AG08396 (cell line): ENCODE results near the gene WNT11.
A peak's percentile ranks its signal among the peaks of the same experiment; 100 is the strongest.

Experiments used
- DNase-seq: peaks from one replicate; pipeline ENCODE4 v3.0.0; 2012; ENCODE audit warnings: low spot score, mixed read lengths

WNT11 gene

GRCh38 chr11:76237914-76238313, 31.6 kb upstream of the WNT11 start:
- no peak for DNase-seq

- no peak for DNase-seq
These were observed 30.8 kb upstream of the WNT11 start for GRCh38 chr11:76237000-76237649.

- DNase-seq = peak; percentile 56
These were observed 30.0 kb upstream of the WNT11 start for GRCh38 chr11:76236092-76236999.

GRCh38 chr11:76235233-76236091, 29.2 kb upstream of the WNT11 start:
- peak; percentile 97 for DNase-seq

GRCh38 chr11:76234416-76235232, 28.3 kb upstream of the WNT11 start:
- peak; percentile 31 for DNase-seq

- no peak for DNase-seq
These were observed 27.7 kb upstream of the WNT11 start for GRCh38 chr11:76234021-76234415.

- DNase-seq = no peak
These were observed 27.1 kb upstream of the WNT11 start for GRCh38 chr11:76233196-76233921.

GRCh38 chr11:76232026-76232665, 25.8 kb upstream of the WNT11 start:
- no peak for DNase-seq

GRCh38 chr11:76231121-76231738, 24.9 kb upstream of the WNT11 start:
- DNase-seq = no peak

- DNase-seq = no peak
These were observed 24.1 kb upstream of the WNT11 start for GRCh38 chr11:76230392-76230791.

GRCh38 chr11:76229690-76230240, 23.5 kb upstream of the WNT11 start:
- DNase-seq = no peak

- no peak for DNase-seq
These were observed 22.5 kb upstream of the WNT11 start for GRCh38 chr11:76228875-76229149.

- no peak for DNase-seq
These were observed 22.0 kb upstream of the WNT11 start for GRCh38 chr11:76228071-76228874.

- no peak for DNase-seq
These were observed 20.3 kb upstream of the WNT11 start for GRCh38 chr11:76226626-76227025.

GRCh38 chr11:76225122-76225611, 18.9 kb upstream of the WNT11 start:
- DNase-seq = no peak

GRCh38 chr11:76224461-76225121, 18.3 kb upstream of the WNT11 start:
- no peak for DNase-seq

- DNase-seq = no peak
These were observed 15.1 kb upstream of the WNT11 start for GRCh38 chr11:76221365-76221764.

- DNase-seq = no peak
These were observed 12.9 kb upstream of the WNT11 start for GRCh38 chr11:76219243-76219642.
